GM23248 (cell line): ENCODE results near the gene XKR7.

ENCODE experiments used
- EZH2 ChIP-seq: fragments of 200-600 bp; sonication (generic); IDR thresholded peaks from 2 replicates; pipeline ENCODE4 v1.6.1; 2018; ENCODE audit warnings: antibody characterized with exemption, mild to moderate bottlenecking; ENCODE audit not compliant: insufficient read depth, poor library complexity, severe bottlenecking
- EZH2phosphoT487 ChIP-seq: fragments of 200-600 bp; sonication (generic); IDR thresholded peaks from 2 replicates; pipeline ENCODE4 v1.6.1; 2018; ENCODE audit warnings: antibody characterized with exemption, moderate library complexity, mild to moderate bottlenecking, low read depth; ENCODE audit not compliant: insufficient read depth

GRCh38 chr20:32019563-32020463 lies 51.9 kb downstream of the XKR7 start:
- TF ChIP-seq EZH2 (peak; percentile 57), EZH2phosphoT487 (no peak)
